Glomerular endothelial cell (primary cell): ENCODE data around the gene FAM53A. TPM values are rescaled to one million over a fixed set of nuclear protein-coding genes. Genes with fewer than 3 reads are reported as not detected.
"Not testable (repeated sequence)": the region's sequence is repeated elsewhere in the genome, so short reads cannot be mapped to it uniquely, and the experiment has no call there.

Source experiments
- DNase-seq: peaks from one replicate; pipeline ENCODE4 v3.0.0-alpha.2; 2011; ENCODE audit warnings: low read depth, low spot score; ENCODE audit errors: extremely low read depth
- total RNA-seq: library from RNA; depleted of rRNA; stranded (reverse); fragments of >200 nt; gene quantifications from 2 replicates; pipeline ENCODE4 v1.2.3, GENCODE V29; 2015

The FAM53A gene
- total RNA-seq, 1 donor from 2014 or later: 7.8 TPM

- DNase-seq: no peak
Observed at GRCh38 chr4:1686440-1687036, 2.4 kb upstream of the FAM53A start.

- no peak for DNase-seq
Observed at GRCh38 chr4:1685235-1686150, 1.4 kb upstream of the FAM53A start.

- no peak for DNase-seq
Observed at GRCh38 chr4:1684506-1685234, 557 bp upstream of the FAM53A start.

- peak; percentile 10 for DNase-seq
Observed at GRCh38 chr4:1683261-1683735, 815 bp downstream of the FAM53A start.

GRCh38 chr4:1682860-1683259 lies 1.3 kb downstream of the FAM53A start:
- DNase-seq: no peak

- no peak for DNase-seq
Observed at GRCh38 chr4:1678244-1678643, 5.9 kb downstream of the FAM53A start.

- DNase-seq: no peak
Observed at GRCh38 chr4:1676605-1677525, 7.2 kb downstream of the FAM53A start.

GRCh38 chr4:1675802-1676137 lies 8.3 kb downstream of the FAM53A start:
- DNase-seq: no peak

- DNase-seq: no peak
Observed at GRCh38 chr4:1675136-1675801, 8.8 kb downstream of the FAM53A start.

- no peak for DNase-seq
Observed at GRCh38 chr4:1674682-1675081, 9.4 kb downstream of the FAM53A start.

- DNase-seq: no peak
Observed at GRCh38 chr4:1673671-1674070, 10.4 kb downstream of the FAM53A start.

GRCh38 chr4:1671011-1671410 lies 13.1 kb downstream of the FAM53A start:
- not testable (repeated sequence) for DNase-seq

- DNase-seq: no peak
Observed at GRCh38 chr4:1670279-1670678, 13.8 kb downstream of the FAM53A start.

GRCh38 chr4:1669850-1670249 lies 14.3 kb downstream of the FAM53A start:
- no peak for DNase-seq

- DNase-seq: no peak
Observed at GRCh38 chr4:1669270-1669669, 14.8 kb downstream of the FAM53A start.

- no peak for DNase-seq
Observed at GRCh38 chr4:1668488-1668840, 15.6 kb downstream of the FAM53A start.

GRCh38 chr4:1667273-1667672 lies 16.8 kb downstream of the FAM53A start:
- DNase-seq: no peak

GRCh38 chr4:1666391-1666790 lies 17.7 kb downstream of the FAM53A start:
- DNase-seq: no peak

- DNase-seq: no peak
Observed at GRCh38 chr4:1664141-1664540, 20.0 kb downstream of the FAM53A start.

- DNase-seq: no peak
Observed at GRCh38 chr4:1663549-1663948, 20.6 kb downstream of the FAM53A start.
